ENCODE data around the gene NRCAM. TPM values are rescaled to one million over a fixed set of nuclear protein-coding genes. Genes with fewer than 3 reads are reported as not detected.
"Not testable (repeated sequence)": the region's sequence is repeated elsewhere in the genome, so short reads cannot be mapped to it uniquely, and the experiment has no call there.

NRCAM gene
- total and polyA plus RNA-seq, 2 donors (not counting 1 experiment from before 2014, with no cell fraction given): 0.75 to 4.6 TPM

DNA sequence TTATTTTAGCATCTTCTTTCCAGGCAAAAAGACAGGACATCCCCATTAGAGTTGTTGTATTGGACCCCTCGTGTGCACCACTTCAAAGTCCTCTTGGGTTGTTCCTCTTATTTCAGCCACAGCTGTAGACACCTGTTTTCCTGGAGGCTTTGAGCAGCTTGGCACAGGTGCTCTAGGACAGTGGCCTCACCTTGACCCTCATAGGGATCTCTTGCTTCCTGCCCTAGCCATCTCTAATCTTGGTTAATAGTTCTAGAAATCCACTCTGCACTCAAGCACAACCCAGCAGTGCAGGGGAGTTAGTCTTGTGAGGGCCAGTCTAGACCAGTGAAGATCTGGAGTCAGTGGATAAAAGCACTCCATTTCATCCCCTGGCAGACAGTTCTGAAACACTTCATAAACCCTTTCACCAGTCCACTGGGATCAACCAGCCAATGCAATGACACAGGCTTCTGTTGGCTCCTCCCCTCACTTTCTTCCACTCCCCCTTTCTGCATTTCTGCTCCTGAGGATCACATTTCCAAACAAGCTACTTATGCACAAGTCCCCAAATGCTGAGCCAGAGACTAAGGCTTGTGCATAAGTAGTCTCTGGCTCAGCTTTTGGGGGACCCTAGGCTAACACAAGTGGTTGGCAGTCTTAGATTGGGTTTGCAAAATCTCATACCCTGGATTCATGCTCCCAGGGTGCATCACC is 194.5 kb downstream of the NRCAM start:
- POLR2A ChIA-PET: no interaction called here
- DNase-seq: no peak
- CTCF ChIA-PET: no interaction called here
- no peaks in the 10 kb centered on the region for H3K36me3 ChIP-seq (replicated peaks in 1 of 2; ENCODE audit: control extremely low read depth in 1 of 2, control insufficient read depth in 1 of 2, extremely low read depth in 1 of 2, insufficient read depth in 2 of 2, low read length in 1 of 2)
- no peaks in the 10 kb centered on the region for H3K27me3 ChIP-seq (replicated peaks in 1 of 4; ENCODE audit: control extremely low read depth in 1 of 4, control insufficient read depth in 3 of 4, insufficient read depth in 4 of 4, low read length in 3 of 4)
- no peak overlapping the region for H3K27ac ChIP-seq (ENCODE audit: low read length in 2 of 2)
- no peaks in the 10 kb centered on the region for H3K4me1 ChIP-seq (ENCODE audit: control insufficient read depth in 2 of 2, insufficient read depth in 2 of 2, low read length in 2 of 2)
- TF ChIP-seq, protein P1, sequence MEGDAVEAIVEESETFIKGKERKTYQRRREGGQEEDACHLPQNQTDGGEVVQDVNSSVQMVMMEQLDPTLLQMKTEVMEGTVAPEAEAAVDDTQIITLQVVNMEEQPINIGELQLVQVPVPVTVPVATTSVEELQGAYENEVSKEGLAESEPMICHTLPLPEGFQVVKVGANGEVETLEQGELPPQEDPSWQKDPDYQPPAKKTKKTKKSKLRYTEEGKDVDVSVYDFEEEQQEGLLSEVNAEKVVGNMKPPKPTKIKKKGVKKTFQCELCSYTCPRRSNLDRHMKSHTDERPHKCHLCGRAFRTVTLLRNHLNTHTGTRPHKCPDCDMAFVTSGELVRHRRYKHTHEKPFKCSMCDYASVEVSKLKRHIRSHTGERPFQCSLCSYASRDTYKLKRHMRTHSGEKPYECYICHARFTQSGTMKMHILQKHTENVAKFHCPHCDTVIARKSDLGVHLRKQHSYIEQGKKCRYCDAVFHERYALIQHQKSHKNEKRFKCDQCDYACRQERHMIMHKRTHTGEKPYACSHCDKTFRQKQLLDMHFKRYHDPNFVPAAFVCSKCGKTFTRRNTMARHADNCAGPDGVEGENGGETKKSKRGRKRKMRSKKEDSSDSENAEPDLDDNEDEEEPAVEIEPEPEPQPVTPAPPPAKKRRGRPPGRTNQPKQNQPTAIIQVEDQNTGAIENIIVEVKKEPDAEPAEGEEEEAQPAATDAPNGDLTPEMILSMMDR (IDR thresholded peaks at IDR 0.05): no peak
- TF ChIP-seq EZH2 (IDR thresholded peaks at IDR 0.05; ENCODE audit: borderline replicate concordance, insufficient read depth, low read depth, low read length, poor library complexity, severe bottlenecking): no peak
- 70% methylated on average over 1 of the region's 1 CpG for WGBS (ENCODE audit: insufficient coverage)
- H3K4me3 ChIP-seq (ENCODE audit: control extremely low read depth in 1 of 5, extremely low read depth in 1 of 5, insufficient read depth in 1 of 5, low read depth in 2 of 5, low read length in 4 of 5): no peak overlapping the region
- no peaks in the 10 kb centered on the region for H3K79me2 ChIP-seq (ENCODE audit: control insufficient read depth, insufficient read depth, low read length)
- no peaks in the 10 kb centered on the region for H4K20me1 ChIP-seq (ENCODE audit: control insufficient read depth, insufficient read depth, low read length, poor library complexity, severe bottlenecking)
- H3K4me3 Mint-ChIP-seq: no peak overlapping the region
- no peak overlapping the region for H3K4me2 ChIP-seq (replicated peaks; ENCODE audit: low read depth, low read length, poor library complexity, severe bottlenecking)
- peaks cover 0 to under 1% (median 0%) of the 10 kb centered on the region in 3 donors for H3K9me3 ChIP-seq (ENCODE audit: control extremely low read depth in 1 of 3, control insufficient read depth in 2 of 3, insufficient read depth in 1 of 3, low read length in 2 of 3)
- ATAC-seq (ENCODE audit: low read depth): no peak
- no peaks in the 10 kb centered on the region for H3K4me1 Mint-ChIP-seq
- no peak overlapping the region for H2AFZ ChIP-seq (ENCODE audit: insufficient read depth, low read depth, low read length, poor library complexity, severe bottlenecking)
- H3K9me3 Mint-ChIP-seq (ENCODE audit: insufficient read depth): peaks cover 4% of the 10 kb centered on the region
- H3K27ac Mint-ChIP-seq: no peak overlapping the region
- peaks cover 11% of the 10 kb centered on the region for H3K27me3 Mint-ChIP-seq
- no peak overlapping the region for H3K9ac ChIP-seq (ENCODE audit: low read length)
- intact Hi-C loops (cut with micrococcal nuclease): no loop called here

DNA sequence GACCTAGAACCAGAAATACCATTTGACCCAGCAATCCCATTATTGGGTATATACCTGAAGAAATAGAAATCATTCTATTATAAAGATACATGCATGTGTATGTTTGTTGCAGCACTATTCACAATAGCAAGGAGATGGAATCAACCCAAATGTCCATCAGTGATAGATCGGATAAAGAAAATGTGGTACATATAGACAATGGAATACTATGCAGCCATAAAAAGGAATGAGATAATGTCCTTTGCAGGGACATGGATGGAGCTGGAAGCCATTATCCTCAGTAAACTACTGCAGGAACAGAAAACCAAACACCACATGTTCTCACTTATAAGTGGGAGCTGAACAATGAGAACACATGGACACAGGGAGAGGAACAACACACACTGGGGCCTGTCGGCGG is 196.8 kb downstream of the NRCAM start:
- H3K9me3 Mint-ChIP-seq (ENCODE audit: insufficient read depth); H4K20me1 ChIP-seq (ENCODE audit: control insufficient read depth, insufficient read depth, low read length, poor library complexity, severe bottlenecking); ATAC-seq (ENCODE audit: low read depth); H2AFZ ChIP-seq (ENCODE audit: insufficient read depth, low read depth, low read length, poor library complexity, severe bottlenecking); H3K9me3 ChIP-seq (ENCODE audit: control extremely low read depth in 1 of 3, control insufficient read depth in 2 of 3, insufficient read depth in 1 of 3, low read length in 2 of 3); H3K4me1 ChIP-seq (ENCODE audit: control insufficient read depth in 2 of 2, insufficient read depth in 2 of 2, low read length in 2 of 2); H3K4me3 ChIP-seq (ENCODE audit: control extremely low read depth in 1 of 5, extremely low read depth in 1 of 5, insufficient read depth in 1 of 5, low read depth in 2 of 5, low read length in 4 of 5); H3K27ac Mint-ChIP-seq; H3K27ac ChIP-seq (ENCODE audit: low read length in 2 of 2); H3K36me3 ChIP-seq (replicated peaks in 1 of 2; ENCODE audit: control extremely low read depth in 1 of 2, control insufficient read depth in 1 of 2, extremely low read depth in 1 of 2, insufficient read depth in 2 of 2, low read length in 1 of 2); intact Hi-C loops (cut with micrococcal nuclease); H3K4me2 ChIP-seq (replicated peaks; ENCODE audit: low read depth, low read length, poor library complexity, severe bottlenecking); H3K9ac ChIP-seq (ENCODE audit: low read length); DNase-seq; CTCF ChIA-PET; H3K79me2 ChIP-seq (ENCODE audit: control insufficient read depth, insufficient read depth, low read length); H3K27me3 ChIP-seq (replicated peaks in 1 of 4; ENCODE audit: control extremely low read depth in 1 of 4, control insufficient read depth in 3 of 4, insufficient read depth in 4 of 4, low read length in 3 of 4); POLR2A ChIA-PET; H3K4me3 Mint-ChIP-seq; H3K4me1 Mint-ChIP-seq: not testable (repeated sequence)
- H3K27me3 Mint-ChIP-seq: peaks cover 11% of the 10 kb centered on the region
- WGBS (ENCODE audit: insufficient coverage): no CpG with 5 or more reads among the region's 3 CpGs

All from B cell (primary cell).